Measurements from ENCODE around the gene ZBTB48.

DNA sequence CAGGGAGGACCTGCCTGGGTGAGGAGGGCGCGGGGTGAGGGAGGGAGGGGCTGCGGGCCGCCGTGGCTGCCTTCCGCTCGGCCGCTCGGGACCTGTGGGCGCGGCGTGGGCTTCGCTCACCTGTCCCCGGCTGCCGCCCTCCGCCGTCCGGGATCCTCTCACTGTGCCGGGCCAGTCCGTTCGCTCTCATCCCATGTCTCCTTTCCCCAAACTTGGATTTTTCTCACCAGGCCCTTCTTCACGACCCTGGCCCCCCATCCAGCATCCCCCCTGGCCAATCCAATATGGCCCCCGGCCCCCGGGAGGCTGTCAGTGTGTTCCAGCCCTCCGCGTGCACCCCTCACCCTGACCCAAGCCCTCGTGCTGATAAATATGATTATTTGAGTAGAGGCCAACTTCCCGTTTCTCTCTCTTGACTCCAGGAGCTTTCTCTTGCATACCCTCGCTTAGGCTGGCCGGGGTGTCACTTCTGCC lies 362 bp downstream of the ZBTB48 start:
- TF ChIP-seq POLR2A (IDR thresholded peaks at IDR 0.05) = no peak
- TF ChIP-seq, protein P1, sequence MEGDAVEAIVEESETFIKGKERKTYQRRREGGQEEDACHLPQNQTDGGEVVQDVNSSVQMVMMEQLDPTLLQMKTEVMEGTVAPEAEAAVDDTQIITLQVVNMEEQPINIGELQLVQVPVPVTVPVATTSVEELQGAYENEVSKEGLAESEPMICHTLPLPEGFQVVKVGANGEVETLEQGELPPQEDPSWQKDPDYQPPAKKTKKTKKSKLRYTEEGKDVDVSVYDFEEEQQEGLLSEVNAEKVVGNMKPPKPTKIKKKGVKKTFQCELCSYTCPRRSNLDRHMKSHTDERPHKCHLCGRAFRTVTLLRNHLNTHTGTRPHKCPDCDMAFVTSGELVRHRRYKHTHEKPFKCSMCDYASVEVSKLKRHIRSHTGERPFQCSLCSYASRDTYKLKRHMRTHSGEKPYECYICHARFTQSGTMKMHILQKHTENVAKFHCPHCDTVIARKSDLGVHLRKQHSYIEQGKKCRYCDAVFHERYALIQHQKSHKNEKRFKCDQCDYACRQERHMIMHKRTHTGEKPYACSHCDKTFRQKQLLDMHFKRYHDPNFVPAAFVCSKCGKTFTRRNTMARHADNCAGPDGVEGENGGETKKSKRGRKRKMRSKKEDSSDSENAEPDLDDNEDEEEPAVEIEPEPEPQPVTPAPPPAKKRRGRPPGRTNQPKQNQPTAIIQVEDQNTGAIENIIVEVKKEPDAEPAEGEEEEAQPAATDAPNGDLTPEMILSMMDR (IDR thresholded peaks at IDR 0.05) = no peak
- TF ChIP-seq POLR2AphosphoS5 (IDR thresholded peaks at IDR 0.05) = no peak

Measured in prostate gland (tissue), 2 donors.